GM19455 (cell line): Measurements from ENCODE around the gene ALCAM.
A peak's percentile ranks its signal among the peaks of the same experiment; 100 is the strongest.

Source experiments
- ATAC-seq: cut with Tn5 transposase; IDR thresholded peaks from one replicate; pipeline ENCODE4 v1.9.1; 2021; ENCODE audit not compliant: unreplicated experiment

ALCAM gene

GRCh38 chr3:105355408-105356061 lies 11.2 kb upstream of the ALCAM start:
- no peak for ATAC-seq

DNA sequence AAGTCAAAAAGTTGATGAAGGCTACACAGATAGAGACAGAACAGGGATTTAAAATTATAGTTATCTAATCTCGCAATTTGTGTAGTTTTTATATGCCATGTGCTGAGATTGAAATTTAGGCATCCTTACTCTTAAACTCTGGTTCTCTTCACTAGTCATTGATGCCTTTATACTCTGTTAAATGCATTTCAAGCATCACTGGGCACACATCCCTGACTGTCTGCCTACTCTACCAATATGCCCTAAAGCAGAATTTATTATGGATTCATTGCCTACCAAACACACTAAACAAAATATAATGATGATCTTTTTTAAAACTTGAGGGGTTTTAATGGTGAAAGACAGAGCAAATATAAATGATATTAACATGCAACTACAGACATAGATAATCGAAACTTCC lies 10.3 kb upstream of the ALCAM start:
- no peak for ATAC-seq

DNA sequence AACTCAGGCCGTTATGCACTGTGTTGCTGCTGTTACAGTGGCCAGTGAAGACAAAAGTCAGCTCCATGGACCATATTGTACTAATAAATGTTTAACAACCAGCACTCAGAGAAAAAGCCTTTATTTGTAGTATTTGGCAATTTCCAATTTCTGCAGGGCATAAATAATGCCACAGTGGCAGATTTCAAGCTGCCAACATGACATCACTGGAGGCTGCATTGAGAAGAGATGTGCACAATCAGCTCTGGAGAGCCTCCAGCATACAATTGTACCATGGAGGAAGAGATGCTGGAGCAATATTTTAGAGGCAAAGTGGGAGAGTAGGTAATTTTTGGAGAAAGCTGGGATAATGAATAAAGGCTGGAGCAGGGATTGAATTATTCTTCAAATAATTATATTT lies 9.7 kb upstream of the ALCAM start:
- ATAC-seq = no peak

DNA sequence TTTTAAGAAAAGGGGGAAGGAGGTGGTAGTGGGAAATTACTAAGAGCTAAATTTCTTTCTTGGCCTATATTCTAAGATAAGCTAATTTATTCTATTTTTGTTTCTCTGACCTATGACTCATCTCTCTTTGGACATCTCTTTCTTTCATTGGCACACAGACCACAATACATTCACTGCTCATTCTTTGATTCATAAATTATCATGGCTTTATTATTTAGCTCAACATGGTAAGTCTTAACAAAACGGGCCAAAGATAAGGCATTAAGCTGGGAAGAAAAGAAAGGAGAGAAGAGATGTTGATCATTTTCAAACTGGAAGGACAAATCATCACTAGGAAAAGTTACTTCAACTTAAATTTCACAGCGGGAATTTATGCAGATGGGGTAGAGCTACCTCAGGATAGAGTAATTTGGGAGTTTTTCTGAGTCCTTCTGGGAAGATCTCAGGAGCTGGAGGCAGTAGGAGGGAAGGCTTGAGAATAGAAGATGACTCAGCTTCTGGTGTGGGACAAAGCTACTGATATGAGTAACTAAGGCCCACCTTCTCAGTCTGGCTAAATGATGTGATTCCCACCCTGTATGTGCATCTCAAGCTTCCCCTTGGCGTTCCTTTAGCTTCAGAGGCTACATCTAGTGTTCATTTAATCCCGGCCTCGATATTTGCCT lies 7.5 kb upstream of the ALCAM start:
- ATAC-seq = no peak

- no peak for ATAC-seq
Measured at GRCh38 chr3:105360003-105360402, 6.7 kb upstream of the ALCAM start.

DNA sequence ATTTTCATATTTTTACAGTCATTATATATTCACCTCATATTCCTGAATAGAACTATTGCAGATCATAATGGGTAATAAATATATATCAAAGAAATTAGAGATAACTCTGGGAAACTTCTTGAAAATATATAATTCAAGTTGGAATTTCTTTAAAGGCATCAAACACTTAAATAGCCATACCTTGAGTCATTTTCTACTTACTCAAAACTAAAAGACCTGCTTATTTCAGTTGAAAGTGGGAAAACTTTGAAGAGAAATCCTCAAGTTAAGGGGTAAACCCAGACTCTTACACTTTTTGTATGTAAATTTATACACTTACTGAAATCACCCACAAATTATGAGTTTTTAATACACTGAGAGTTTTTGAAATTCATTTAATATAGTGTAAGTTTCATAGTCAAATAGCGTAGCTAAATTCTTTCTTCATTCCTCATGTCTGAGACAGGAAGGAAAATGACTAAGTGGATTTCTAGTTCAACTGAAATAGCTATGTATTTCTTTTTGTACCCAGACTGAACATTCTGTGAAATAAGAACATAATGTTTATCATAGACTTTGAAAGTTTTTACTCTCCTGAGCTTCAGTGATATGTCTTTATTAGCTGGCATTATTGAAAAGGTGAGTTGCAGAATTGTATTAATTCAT lies 4.6 kb upstream of the ALCAM start:
- no peak for ATAC-seq

- ATAC-seq = no peak
Measured at GRCh38 chr3:105364128-105364527, 2.6 kb upstream of the ALCAM start.

GRCh38 chr3:105365081-105365390 lies 1.7 kb upstream of the ALCAM start:
- no peak for ATAC-seq

GRCh38 chr3:105365391-105366325 lies 1.1 kb upstream of the ALCAM start:
- ATAC-seq = no peak

- no peak for ATAC-seq
Measured at GRCh38 chr3:105367063-105367405, 325 bp downstream of the ALCAM start.

DNA sequence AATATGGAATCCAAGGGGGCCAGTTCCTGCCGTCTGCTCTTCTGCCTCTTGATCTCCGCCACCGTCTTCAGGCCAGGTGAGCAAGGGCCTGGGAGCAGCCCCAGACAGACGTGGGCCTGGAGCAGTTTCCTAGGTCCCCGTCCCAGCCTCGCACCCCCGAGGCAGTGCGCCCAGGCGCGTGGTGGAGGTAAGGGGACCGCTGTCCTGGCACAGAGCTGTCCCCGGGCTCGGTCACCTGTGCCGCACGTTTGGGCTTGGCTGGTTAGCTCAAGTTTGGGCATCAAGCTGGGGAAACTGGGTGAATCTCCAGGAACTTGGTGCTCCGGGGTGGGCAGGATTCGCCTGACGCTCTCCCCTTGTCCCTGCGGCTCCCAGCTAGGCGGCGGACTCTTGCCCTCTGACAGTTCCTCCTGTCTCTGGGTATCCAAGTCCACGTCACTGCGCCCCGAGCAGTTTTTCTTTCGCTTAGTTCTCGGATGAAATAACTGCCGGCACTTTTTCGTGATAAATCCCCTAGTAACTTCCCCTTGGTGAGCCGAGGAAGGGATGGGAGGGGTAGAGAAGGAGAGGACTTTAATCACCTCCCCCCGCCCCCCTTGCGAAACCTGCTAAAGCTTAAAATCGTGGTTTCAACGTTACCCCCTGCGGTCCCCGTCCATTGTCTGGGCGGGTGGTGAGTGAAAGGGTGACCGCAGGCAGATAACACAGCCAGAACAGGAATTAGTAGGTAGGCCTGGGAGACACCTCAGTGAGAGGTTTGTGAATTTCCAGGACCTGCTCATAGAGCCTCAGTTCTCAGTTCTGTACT lies 901 bp downstream of the ALCAM start:
- ATAC-seq = peak; percentile 20

DNA sequence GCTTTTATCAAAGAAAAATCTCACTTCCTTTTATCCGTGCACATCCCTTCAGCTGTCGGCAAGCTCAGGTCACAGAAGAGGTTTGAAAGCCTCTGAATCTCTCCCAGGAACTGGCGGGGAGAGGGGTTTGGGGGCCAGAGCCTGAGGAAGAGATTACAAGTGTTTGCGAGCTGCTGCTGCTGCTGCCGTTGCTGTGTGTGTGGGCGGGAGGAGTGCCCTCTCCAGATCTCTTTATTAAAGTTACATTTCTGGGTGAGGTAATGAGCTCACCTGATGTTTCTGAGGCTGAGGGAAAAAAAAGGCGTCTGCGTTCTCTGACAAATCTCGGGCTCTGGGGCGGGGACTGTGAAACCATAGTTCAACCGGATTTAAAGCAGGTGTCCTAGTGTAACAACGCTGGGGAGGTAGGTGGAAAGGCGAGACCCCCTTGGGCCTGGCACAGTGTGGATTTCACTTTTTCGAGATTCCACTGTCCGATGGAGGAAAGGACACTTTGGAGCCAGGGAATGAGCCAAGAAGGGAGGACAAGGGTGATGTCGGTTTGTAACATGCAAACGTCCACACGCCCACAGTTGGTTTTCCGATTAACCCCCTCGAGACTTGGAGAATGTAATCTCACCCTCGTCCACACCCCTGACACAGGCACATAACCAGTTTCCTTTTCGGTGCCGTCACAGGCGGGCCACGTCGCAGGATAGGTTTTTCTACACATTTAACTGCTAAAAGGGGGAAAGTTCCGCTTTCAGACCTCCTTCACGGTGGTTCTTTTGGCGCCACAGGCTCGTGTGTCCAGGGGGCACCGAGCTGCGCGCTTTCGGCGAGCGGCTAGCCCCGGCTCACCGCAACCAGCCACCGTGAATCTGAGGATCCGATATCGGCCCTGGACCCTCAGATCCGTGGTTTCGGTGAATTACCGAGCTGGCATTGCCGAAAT lies 2.1 kb downstream of the ALCAM start:
- peak; percentile 32 for ATAC-seq

- ATAC-seq = peak; percentile 25
Measured at GRCh38 chr3:105369500-105370371, 3.0 kb downstream of the ALCAM start.

GRCh38 chr3:105373383-105373782 lies 6.7 kb downstream of the ALCAM start:
- no peak for ATAC-seq

DNA sequence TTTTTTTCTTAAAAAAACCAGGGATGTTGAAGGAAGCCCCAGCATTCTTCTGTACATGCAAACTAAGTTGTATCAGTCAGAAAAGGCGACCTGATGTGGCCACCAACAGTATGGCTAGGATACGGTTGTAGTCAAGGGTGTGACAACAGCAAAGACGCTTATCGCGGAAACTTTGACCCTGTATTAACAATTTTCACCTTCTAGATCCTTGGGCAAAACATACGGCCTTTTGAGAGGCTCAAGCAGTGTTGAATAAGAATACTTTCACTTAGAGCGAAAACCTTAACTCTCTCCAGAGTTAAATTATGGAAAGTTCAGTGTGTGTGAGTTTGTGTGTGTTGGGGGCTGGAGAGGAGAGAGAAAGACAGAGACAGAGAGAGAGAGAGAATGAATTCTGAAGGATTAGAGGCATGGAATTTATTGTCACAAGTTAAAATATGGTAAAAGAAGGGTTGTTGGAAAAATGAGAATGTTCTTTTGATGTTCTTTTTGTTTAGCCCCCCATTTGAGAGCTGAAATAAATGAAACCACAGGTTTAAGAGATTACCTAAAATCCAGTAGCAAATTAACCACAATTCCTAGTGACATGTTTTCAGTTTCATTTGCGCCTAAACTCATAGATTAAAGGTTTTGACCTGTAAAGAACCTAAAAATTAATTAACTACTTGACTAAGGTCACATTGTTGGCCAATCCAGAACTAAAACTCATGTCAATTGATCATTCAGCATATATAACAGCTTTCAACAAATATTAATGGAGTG lies 9.2 kb downstream of the ALCAM start:
- no peak for ATAC-seq

DNA sequence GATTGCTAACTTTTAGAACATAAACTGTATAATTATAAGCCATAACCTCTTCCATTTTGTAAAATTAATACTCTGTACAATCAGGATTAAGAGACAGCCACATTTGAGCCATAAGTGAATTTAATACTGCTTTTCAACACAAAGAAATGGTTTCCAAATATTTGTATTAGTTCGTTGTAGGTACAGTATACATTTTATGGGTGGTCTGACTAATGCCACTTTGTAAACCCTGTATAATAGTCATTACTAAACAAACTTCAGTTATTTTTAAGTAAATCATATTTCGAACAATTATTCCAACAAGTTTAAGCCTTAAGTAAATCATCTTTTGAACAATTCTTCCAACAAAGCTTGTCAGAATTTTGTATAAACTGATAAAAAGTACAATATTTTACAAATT lies 11.0 kb downstream of the ALCAM start:
- ATAC-seq = no peak

DNA sequence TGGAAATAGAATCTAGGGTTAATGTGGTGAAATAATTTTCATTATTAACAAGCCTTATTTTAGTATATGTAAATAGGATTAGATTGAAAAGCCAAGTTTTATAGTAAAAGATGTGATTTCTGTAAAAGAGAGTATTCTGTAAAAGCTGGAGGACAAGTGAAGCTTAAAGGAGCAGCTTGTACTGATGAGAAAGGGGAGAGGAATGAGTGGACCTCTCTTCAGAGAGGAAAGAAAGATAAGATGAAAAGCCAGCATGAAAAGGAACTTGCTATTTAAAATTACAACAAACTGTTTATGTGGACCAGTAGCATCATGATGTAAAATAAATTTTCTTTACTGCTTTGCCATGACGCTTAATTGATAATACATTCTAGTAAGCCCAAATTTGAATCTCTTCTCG lies 18.5 kb downstream of the ALCAM start:
- no peak for ATAC-seq
